Measurements from ENCODE around the gene NAB2. TPM values are rescaled to one million over a fixed set of nuclear protein-coding genes. Genes with fewer than 3 reads are reported as not detected.
A peak's percentile ranks its signal among the peaks of the same experiment; 100 is the strongest.

NAB2 gene
- polyA plus RNA-seq, 2 of the 4 experiments (the other 2 are of a cell fraction): 8.6 to 9.8 TPM

DNA sequence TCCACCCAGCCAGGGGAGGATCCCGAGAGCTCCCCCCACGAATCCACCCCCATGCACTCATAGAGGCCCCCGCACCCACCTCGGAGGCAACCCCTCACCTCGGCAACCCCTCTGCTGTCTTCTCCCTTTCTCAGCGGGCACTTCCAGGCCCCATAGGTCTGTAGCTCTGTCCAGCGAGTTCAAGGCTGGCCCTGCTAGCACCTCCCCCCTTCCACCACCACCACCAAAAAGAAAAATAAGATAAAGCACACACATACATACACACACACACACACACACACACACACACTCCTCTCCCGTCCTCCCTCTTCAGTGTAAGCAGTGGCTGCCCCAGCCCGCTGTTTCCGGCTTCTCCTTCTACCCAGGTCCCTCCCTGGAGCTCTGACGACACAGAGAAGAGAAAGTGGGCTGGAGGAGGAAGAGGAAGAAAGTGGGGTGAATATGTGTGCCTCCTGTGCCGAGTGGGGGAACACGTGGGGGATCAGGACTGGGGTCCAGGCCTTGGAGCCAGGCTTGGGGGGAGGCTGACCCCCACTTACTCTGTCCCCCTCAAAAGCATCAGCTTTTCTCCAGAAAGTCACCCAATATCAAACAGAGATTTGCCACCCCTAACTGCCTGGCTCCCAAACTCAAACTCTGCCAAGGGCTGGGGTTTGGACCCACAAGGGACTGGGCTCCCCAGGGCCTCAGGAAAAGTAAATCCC is 22.3 kb downstream of the NAB2 start, which contains the start of gene STAT6:
Gene STAT6 (minus strand): TSS at position 332 of the 704 bp plus-strand sequence. CDS start 3,084 bp downstream, outside the sequence.
- FAIRE-seq: no peak
- POLR2A ChIA-PET: interaction anchor here (0.6 to 3.5 kb wide), 14 partner anchors 8 to 385 kb away, joined by 3 to 143 read pairs (median 7); partner anchors contain the start of genes LRP1, NAB2, NACA and NEMP1
- peak within 1 kb of the TSS; percentile 59 for H3K4me3 ChIP-seq
- peaks cover 19% of the 10 kb centered on the region for H3K4me1 ChIP-seq
- H3K4me2 ChIP-seq: peak within 1 kb of the TSS; percentile 98
- DNase-seq (ENCODE audit: low read depth in 1 of 2, low spot score in 1 of 2): peak; percentile 67 to 87
- H3K9me3 ChIP-seq: no peaks in the 10 kb centered on the region
- peak; percentile 71 to 78 for ATAC-seq
- 1% methylated on average over 12 of the region's 13 CpGs for WGBS (ENCODE audit: missing lambda C conversion rate)
- TF ChIP-seq, protein P1, sequence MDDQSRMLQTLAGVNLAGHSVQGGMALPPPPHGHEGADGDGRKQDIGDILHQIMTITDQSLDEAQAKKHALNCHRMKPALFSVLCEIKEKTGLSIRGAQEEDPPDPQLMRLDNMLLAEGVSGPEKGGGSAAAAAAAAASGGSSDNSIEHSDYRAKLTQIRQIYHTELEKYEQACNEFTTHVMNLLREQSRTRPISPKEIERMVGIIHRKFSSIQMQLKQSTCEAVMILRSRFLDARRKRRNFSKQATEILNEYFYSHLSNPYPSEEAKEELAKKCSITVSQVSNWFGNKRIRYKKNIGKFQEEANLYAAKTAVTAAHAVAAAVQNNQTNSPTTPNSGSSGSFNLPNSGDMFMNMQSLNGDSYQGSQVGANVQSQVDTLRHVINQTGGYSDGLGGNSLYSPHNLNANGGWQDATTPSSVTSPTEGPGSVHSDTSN (IDR thresholded peaks at IDR 0.05): no peak
- TF ChIP-seq, protein P2, sequence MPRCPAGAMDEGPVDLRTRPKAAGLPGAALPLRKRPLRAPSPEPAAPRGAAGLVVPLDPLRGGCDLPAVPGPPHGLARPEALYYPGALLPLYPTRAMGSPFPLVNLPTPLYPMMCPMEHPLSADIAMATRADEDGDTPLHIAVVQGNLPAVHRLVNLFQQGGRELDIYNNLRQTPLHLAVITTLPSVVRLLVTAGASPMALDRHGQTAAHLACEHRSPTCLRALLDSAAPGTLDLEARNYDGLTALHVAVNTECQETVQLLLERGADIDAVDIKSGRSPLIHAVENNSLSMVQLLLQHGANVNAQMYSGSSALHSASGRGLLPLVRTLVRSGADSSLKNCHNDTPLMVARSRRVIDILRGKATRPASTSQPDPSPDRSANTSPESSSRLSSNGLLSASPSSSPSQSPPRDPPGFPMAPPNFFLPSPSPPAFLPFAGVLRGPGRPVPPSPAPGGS (IDR thresholded peaks at IDR 0.05): no peak
- TF ChIP-seq KDM5A (IDR thresholded peaks at IDR 0.05): no peak
- no peak for TF ChIP-seq GATA3 (IDR thresholded peaks at IDR 0.05; ENCODE audit: borderline replicate concordance)
- TF ChIP-seq HOXA7 (CRISPR knock-in tag; IDR thresholded peaks at IDR 0.05): no peak
- TF ChIP-seq POLR2A (IDR thresholded peaks at IDR 0.05; ENCODE audit: low read length): peak; percentile 37
- TF ChIP-seq, protein P3, sequence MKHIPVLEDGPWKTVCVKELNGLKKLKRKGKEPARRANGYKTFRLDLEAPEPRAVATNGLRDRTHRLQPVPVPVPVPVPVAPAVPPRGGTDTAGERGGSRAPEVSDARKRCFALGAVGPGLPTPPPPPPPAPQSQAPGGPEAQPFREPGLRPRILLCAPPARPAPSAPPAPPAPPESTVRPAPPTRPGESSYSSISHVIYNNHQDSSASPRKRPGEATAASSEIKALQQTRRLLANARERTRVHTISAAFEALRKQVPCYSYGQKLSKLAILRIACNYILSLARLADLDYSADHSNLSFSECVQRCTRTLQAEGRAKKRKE (CRISPR knock-in tag; IDR thresholded peaks at IDR 0.05; ENCODE audit: low read depth): peak; percentile 48; the same call in 1 of the 2 replicates
- 0 out of 2 replicates have a peak, but pooled peaks have one; percentile 38 for TF ChIP-seq EHF (CRISPR knock-in tag; IDR thresholded peaks at IDR 0.05)
- TF ChIP-seq KDM1A (IDR thresholded peaks at IDR 0.05; ENCODE audit: low read depth): no peak
- TF ChIP-seq CBX2 (IDR thresholded peaks at IDR 0.05; ENCODE audit: borderline replicate concordance, low read depth): no peak
- TF ChIP-seq SMC3 (IDR thresholded peaks at IDR 0.05): no peak
- TF ChIP-seq, protein P4, sequence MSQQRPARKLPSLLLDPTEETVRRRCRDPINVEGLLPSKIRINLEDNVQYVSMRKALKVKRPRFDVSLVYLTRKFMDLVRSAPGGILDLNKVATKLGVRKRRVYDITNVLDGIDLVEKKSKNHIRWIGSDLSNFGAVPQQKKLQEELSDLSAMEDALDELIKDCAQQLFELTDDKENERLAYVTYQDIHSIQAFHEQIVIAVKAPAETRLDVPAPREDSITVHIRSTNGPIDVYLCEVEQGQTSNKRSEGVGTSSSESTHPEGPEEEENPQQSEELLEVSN (IDR thresholded peaks at IDR 0.05; ENCODE audit: borderline replicate concordance, low read depth): no peak
- TF ChIP-seq, protein P5, sequence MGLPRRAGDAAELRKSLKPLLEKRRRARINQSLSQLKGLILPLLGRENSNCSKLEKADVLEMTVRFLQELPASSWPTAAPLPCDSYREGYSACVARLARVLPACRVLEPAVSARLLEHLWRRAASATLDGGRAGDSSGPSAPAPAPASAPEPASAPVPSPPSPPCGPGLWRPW (IDR thresholded peaks at IDR 0.05): no peak
- TF ChIP-seq, protein P6, sequence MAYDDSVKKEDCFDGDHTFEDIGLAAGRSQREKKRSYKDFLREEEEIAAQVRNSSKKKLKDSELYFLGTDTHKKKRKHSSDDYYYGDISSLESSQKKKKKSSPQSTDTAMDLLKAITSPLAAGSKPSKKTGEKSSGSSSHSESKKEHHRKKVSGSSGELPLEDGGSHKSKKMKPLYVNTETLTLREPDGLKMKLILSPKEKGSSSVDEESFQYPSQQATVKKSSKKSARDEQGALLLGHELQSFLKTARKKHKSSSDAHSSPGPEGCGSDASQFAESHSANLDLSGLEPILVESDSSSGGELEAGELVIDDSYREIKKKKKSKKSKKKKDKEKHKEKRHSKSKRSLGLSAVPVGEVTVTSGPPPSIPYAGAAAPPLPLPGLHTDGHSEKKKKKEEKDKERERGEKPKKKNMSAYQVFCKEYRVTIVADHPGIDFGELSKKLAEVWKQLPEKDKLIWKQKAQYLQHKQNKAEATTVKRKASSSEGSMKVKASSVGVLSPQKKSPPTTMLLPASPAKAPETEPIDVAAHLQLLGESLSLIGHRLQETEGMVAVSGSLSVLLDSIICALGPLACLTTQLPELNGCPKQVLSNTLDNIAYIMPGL (CRISPR knock-in tag; IDR thresholded peaks at IDR 0.05; ENCODE audit: borderline replicate concordance): no peak
- TF ChIP-seq MYC (IDR thresholded peaks at IDR 0.05; ENCODE audit: borderline replicate concordance, low read length): peak; percentile 16; the same call in 1 of the 2 replicates
- no peak for TF ChIP-seq HOXB5 (CRISPR knock-in tag; IDR thresholded peaks at IDR 0.05)
- no peak for TF ChIP-seq EP300 (IDR thresholded peaks at IDR 0.05)
- TF ChIP-seq ZC3H11A (IDR thresholded peaks at IDR 0.05): no peak
- no peak for TF ChIP-seq RARB (CRISPR knock-in tag; IDR thresholded peaks at IDR 0.05)
- TF ChIP-seq HDAC2 (IDR thresholded peaks at IDR 0.05): no peak
- TF ChIP-seq ZSCAN20 (CRISPR knock-in tag; IDR thresholded peaks at IDR 0.05): no peak
- TF ChIP-seq CHD2 (IDR thresholded peaks at IDR 0.05; ENCODE audit: low read length, partially characterized antibody): no peak
- TF ChIP-seq, protein P7, sequence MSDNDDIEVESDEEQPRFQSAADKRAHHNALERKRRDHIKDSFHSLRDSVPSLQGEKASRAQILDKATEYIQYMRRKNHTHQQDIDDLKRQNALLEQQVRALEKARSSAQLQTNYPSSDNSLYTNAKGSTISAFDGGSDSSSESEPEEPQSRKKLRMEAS (IDR thresholded peaks at IDR 0.05): peak; percentile 43
- no peak for TF ChIP-seq HEYL (CRISPR knock-in tag; IDR thresholded peaks at IDR 0.05)
- TF ChIP-seq RNF2 (IDR thresholded peaks at IDR 0.05; ENCODE audit: borderline replicate concordance, low read depth): no peak
- 0 out of 4 replicates have a peak, but pooled peaks of 1 of the 2 experiments have one; percentile 8 for TF ChIP-seq CEBPB (IDR thresholded peaks at IDR 0.05)
- TF ChIP-seq MAFK (IDR thresholded peaks at IDR 0.05; ENCODE audit: partially characterized antibody): no peak
- 0 out of 2 replicates have a peak, but pooled peaks have one; percentile 44 for TF ChIP-seq TFCP2L1 (CRISPR knock-in tag; IDR thresholded peaks at IDR 0.05)
- TF ChIP-seq FOSB (CRISPR knock-in tag; IDR thresholded peaks at IDR 0.05): 0 out of 2 replicates have a peak, but pooled peaks have one; percentile 71
- TF ChIP-seq TP53 (CRISPR knock-in tag; IDR thresholded peaks at IDR 0.05): no peak
- no peak for TF ChIP-seq RAD21 (conservative IDR thresholded peaks at IDR 0.05 in 1 of 2, IDR thresholded peaks at IDR 0.05 in 1 of 2)
- H3K27ac ChIP-seq: peak within 1 kb of the TSS; percentile 92 to 98
- CTCF ChIA-PET: interaction anchor here (0.6 to 13.4 kb wide), 45 partner anchors 11 to 521 kb away, joined by 3 to 440 read pairs (median 6); partner anchors contain the start of genes LRP1, MYO1A, NAB2 and NEMP1

Data from A549 (cell line).